ENCODE measurements around the gene CSF1R.

The CSF1R gene

DNA sequence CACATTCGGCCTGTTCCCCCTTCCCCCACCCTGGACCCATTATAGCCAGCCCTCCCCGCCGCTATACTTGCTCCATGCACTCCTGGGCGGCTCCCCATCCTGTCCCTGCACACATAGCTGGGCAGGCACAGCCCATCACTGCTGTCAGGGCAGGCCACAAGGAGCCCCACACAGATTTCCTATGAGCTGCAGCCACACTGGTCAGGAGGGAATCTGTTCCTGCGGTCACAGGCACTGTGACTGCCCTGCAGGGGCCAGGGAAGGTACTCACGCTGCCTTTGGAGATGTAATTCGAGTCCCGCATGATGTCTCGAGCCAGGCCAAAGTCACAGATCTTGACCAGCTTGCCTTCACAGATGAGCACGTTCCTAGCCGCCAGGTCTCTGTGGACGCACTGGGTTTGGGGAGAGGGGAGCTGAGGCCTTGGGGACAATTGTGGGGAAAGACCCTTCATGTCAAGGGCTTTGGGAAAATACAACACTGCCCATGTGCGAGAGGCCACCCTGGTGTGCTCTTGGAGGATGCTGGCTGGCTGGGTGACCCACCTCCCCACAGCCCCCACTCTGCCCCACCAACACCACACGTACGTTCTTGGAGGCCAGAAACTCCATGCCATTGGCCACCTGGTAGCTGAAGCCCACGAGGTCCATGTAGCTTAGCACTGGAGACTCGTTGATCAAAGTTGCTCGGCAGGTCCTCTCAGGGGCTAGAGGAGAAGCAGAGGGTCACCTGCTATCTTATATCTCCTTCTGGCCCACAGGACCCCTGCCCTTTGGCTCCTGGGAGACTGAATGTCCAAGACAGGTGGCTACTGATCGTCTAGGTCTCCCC is 34.5 kb upstream of the CSF1R start:
- no peak for DNase-seq (ENCODE audit: low read depth)

DNA sequence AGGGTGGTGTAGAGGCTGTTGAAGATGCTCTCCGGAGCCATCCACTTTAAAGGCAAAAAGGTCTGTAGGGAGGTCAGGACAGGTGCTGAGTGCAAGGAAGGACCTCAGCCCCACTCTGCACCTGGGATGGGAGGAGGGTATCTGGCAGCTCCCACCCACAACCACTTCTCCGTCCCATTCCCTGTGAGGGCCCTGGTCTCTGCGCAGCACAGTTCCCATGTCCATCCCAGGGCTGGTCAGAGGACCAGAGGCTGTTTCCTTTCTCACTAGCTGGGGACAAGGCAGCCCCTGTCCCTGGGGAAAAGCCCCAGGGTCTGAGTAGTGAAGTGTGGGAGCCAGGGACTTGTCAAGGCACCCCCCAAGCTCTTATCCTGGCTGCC is 33.7 kb upstream of the CSF1R start:
- DNase-seq (ENCODE audit: low read depth), result no peak

DNA sequence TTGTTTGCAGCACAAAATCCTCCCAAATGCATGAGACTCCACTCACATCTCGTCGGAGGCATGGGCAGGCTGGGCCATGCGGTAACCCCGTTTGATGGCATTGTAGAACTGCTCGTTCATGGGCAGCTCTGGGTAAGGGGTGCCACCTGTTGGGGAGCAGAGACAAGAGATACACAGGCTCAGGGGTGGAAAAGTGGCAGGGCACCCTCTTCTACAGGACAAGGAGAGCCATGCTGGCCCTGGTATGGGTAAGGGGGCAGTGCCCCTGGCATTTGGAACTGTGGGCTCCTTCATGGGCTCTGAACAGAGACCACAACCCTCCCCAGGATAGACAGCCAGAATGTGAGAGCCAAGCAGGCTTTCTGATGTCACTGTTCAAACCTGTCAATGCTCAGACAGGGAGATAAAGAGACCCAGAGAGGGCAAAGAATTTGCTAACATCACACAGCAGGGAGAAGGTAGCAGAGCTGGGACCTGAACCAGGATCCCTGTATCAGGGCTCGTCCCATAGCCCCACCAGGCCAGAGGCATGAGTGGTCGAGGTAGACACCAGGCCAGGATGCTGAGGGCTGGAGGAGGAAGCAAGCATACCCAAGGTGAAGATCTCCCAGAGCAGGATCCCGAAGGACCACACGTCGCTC is 33.2 kb upstream of the CSF1R start:
- no peak for DNase-seq (ENCODE audit: low read depth)

DNA sequence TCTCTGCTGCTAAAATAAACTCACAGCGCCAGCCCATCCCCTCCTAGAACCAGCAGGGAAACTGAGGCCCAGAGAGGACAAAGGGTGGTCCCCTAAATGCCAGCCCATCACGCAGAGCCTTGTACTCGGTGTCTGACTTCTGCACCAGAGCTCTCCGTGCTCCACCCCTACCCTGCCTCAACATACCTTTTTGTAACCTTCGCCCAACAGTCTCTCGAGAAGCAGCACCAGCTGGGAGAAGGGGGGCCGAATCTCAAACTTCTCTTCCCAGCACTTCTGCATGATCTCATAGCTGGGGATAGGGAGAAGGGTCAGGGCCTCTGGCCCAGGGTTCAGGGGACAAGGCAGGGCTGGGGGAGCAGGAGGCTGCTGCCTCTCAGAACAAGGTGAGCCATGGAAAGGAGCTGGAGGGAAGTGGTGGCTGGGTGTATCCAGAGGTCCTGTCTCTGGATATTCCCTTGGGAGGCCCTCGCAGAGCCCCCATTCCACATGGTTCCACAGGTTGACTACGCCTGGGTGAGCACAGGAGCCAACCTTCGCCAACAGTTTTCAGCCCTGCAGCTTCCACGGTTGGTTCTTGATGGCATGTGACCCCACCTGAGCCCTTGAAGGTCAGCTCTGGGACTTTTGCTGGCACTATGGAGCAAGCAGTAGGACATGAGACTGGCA is 32.3 kb upstream of the CSF1R start:
- no peak for DNase-seq (ENCODE audit: low read depth)

DNA sequence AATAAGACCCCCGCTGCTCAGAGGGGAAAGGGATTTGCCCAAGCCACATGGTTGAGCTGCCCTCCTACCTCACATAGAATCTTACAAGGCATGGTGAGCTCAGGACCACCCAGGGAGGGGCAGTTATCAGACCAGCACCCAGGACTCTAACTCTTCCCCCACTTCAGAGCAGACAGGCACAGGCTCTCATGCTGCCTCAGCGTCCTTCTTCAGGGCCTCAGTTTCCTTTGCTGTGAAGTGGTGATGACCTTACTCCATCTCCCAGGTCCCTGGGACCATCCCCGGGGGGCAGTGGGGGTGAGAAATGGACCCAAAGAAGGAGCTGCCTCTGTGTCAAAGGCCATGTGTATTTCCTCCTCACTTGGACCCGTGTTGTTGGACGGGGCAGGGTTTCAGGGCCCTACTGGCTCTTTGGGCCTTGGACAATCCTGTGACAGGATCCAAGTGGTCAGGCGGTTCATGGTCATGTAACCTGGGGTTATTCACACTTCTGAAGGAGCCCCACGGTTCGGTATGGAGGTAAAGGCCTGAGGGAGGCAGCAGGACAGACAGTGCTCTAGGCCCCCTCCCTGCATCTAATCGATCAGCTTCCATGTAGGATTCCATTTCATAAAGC is 31.7 kb upstream of the CSF1R start:
- DNase-seq (ENCODE audit: low read depth), result no peak

DNA sequence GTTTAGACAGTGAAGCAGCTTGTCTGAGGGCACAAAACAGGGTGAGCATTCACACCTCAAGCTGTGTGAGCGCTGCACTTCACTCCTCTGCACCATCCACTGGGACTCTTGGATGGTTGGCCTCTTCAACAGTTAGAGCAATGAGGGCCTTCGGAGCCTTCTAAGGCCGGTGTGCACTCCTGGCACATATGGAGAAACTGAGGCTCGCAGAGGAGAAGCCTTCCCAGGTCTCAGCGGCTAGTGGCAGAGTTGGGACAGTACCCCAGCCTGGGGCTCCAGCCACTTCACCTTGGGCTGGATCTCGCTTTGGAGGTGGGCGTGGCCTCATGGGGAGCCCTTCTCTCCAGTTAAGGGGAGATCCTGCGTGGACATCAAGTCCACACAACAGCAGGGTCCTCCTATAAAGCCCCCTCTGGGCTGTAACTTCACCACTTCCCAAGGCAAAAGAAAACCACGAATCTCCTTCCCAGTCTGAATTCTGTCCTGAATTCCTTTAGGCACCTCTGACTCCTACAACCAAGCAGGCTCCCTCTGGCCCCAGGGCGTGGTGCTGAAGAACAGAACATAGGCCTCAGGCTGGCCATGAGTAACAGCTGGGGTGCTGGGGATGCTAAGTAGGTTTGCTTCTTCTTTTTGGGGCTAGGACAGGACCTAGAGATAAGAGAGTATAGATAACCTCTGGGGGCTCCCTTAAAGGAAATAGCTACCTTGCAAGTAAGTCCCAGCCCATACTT is 30.5 kb upstream of the CSF1R start:
- DNase-seq (ENCODE audit: low read depth), result no peak

DNA sequence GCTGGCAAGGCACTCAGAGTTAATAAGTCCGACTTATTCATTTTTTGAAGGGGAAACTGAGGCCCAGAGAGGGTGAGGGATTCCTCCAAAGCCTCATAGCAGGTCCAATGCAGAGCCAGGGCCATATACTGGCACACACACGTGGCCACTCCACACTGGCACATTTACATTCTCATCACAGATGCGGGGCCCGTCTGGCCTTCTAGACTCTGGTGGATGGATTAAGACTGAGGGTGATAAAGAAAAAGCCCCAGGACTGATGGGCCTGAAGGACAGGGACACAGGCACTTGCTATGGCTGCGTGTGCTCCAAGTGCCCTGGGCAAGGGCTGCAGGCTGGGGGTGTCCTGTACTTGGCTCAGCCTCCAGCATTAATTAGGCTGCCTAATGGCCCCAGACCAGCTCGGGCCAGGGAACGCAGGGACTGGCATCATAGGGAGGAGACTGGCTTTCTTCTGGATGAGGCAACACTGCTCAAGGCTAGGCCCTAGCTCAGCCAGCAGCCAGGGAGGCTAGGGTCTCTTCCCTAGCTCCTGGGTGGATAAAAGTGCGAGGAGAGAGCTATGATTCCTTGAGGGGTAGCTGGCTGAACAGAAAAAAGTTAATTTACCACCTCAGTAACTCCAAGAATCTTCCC is 28.5 kb upstream of the CSF1R start:
- no peak for DNase-seq (ENCODE audit: low read depth)

DNA sequence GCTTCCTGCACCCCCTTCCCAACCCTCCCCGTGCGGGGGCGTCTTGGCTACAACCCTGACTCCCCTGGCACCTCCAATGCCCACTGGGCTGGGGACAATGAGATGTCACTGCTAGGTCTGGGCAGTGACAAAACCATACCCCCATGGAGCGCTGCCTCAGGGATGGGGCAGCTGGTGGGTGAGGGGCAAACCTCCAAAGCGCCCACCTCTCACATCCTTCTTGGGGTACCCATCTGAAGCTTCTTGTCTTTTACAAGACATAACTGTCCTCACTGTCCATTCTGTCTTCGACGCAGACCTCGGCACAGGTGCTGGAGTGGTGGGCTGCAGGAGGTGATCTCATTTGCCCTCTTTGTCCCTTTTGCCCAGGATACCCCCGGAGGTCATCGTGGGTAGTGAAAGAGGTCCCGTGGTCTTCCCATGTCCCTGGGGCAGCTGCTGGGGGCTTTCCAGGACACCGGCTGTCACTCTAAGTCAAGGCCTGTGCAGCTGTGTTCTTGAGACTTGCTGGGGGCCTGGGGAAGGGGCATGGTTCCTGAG is 27.8 kb upstream of the CSF1R start:
- no peak for DNase-seq (ENCODE audit: low read depth)

DNA sequence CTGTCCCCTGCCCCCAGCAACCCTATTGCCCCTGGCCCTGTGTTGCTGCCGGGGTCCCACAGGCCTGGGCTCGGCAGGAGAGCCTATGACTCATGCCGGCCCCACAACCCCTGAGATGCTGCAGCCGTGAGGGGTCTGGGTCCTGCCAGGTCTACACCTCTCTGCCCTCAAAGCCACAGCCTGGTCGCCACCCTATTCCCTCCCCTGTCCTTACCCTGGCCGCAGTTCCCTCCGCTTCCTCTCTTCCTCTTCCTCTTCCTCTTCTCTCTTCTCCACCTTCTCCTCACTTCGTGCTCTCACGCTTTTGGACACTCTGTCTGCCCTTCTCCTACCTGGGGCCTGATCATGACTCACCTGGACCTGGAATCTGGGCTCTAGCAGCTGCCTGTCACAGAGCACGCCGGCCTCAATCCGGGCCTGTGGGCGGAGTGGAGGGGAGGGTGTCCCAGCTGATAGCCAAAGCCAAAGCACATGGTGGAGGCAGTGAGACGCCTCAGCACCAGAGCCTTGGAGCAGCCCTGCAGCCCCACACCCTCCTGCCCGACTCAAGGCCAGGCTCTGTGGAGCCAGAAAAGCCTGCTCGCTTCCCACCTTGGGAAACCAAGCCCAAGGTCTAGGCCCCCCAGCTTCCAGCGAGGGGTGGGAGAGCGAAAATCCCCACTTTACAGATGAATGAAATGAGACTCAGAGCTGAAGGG is 26.8 kb upstream of the CSF1R start:
- DNase-seq (ENCODE audit: low read depth), result no peak

DNA sequence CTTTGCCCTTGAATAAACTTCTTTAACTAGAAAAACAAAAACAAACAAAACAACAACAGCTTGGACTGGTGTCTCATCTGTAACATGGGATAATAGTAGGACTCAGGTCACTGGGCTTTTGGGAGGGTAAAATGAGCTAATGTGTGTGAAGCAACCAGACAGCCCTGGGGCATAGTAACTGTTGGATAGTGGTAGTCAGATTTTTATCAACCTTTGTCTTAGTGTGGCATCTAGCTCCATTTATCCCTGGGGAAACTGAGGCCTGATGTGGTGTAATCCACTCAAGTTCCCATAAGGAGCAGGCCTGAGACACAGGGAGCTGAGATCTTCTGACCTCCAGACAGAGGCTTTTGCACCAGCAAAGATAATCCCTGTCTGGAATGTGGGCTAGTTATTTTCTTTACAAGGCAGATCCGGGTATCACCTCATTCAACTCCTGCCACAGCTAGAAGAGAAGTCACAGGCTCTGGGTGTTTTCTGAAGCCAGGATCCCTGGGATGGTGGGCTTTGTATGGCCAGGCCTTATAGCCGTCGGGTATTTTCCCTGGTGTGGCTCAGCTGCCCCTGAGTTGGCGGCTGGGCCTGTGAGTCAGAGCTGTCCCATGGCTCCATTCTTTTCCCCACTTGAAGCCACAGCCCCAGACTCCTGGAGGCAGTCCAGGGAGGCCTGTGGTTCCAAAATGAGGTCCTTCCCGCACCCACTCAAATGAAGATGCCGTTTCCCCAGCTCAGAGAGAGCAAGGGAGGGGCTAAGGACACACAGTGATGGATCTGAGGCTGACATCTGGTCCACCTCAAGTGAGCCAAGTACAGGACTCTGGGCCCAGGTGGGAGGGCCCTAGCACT is 26.1 kb upstream of the CSF1R start:
- no peak for DNase-seq (ENCODE audit: low read depth)

DNA sequence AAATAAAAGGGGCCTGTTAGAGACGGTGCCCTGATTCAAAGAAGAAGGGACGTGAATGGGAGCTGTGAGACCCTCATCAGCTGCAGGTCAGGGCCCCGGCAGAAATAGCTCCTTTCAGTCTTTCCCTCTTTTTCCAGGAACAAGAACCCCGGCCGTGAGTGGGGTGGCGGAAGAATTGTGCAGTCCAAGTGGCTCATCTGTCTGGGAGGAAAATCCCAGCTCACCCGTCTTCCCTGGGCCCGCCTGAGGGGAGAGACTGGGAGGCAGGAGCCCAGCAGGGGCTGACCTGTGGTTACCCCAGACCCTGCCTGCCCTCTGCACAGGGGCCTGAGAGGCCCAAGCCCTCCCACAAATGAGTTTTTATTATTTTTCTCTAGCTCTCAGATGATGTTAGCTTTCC is 24.8 kb upstream of the CSF1R start:
- no peak for DNase-seq (ENCODE audit: low read depth)

DNA sequence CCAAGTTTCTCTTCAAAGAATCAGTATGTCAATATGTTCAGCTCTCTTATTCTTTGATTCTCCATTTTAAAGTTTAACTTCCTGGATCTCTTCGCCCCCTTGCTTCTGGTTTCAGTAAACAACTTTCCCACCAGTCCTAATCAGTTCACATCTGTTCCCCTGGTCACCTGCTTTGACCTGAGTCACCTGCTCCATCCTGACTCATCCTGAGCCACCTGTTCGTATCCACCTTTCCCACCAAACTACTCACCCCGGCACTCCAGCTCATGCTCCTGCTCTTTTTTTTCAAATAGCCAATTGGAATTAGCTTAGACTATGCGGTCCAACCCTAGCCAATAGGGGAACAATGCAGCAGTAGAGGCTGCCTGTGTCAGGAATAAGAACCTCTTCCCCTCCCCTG is 23.6 kb upstream of the CSF1R start:
- DNase-seq (ENCODE audit: low read depth), result no peak

DNA sequence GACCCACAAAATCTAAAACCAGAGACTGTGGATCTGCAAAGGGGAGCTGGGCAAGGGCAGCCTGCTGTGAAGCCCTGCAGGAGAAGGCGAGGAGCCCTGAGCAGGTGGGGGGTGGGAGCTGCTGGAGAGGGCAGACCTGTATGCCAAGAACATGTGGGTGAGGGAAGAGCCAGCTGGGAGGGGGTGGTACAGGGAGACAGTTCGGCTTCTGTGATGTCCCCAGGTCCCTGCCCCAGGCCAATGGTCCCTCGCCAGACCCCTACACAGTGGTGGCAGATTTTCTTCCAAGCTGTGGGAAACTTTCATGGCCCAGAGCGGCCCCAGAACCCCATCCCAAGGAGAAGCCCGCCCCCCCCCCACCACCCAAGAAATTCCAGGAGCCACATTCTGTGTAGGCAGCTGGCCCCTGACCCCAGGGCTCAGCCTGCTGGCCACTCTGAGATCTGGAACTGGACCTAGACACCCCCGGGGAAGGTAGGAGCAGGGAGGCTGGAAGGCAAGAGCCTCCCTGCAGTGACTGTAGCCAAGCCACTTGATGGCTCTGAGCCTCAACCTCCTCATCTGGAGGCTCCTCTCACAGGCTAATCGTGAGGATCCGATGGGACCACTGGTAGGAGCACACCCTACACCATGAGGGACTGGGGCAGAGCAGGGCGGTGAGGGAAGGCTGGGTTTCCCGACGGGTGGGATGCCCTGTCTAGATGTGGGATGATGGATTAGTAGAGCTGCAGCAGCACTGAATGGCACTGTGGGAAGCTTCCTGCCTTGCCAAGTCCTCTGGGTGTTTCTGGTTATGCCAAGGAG is 22.6 kb upstream of the CSF1R start:
- no peak for DNase-seq (ENCODE audit: low read depth)

DNA sequence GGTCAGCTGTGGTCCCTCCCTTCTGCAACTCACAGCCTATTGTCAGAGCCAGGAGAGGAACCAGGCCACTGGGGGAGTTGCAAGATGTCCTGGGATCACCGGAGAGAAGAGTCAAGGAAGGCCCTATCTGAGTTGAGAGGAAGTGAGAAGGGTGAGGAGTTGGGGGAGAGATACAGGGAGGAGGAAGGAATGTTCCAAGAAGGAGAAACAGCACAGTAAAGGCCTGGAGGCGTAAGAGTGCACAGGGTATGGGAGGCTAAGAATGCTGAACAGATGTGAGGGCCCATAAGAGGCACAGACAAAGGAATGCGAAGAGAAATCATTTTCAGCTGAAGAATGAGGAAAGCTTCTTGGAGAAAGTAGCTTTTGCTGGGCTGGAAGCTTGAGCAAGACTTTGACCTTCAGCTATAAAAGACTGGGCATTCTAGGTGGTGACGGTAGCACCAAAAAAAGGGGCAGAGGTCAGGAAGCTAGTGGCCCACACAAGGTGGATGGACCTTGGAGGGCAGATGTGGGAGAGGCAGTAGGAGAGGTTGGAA is 21.6 kb upstream of the CSF1R start:
- DNase-seq (ENCODE audit: low read depth), result no peak

DNA sequence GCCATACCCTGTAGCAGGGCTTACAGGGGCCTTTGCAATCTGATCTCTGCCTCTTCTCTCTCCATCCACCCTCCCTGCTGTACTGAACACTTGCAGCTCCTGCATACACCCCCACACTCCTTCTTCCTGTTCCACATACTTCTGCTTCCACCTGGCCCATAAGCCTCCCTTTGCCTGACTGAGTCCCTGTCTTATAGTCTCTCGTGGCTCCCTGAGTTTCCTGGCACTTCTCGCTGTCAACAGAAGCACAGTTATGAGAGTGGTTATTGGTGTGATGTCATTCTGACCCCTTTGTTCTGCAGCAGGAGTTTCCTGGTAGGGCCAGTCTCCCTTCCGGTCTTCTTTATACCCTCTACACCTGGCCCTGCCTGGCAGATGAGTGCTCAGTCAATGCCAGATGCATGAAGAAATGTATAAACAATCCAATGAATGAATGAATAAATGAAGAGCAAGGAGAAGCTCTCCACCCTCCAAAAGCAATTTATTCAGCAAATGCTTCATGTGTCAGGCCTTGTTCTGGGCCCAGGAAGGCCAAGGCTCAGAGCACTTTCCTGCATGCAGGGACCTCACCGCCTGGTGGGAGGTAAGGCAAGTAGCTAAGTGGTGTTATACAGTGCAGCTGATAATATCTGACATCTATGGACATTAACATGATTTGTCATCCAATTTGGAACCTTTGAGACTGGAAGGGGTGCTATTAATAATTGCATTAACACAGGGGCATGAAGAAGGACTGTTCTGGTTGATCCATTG is 20.5 kb upstream of the CSF1R start:
- DNase-seq (ENCODE audit: low read depth), result no peak

DNA sequence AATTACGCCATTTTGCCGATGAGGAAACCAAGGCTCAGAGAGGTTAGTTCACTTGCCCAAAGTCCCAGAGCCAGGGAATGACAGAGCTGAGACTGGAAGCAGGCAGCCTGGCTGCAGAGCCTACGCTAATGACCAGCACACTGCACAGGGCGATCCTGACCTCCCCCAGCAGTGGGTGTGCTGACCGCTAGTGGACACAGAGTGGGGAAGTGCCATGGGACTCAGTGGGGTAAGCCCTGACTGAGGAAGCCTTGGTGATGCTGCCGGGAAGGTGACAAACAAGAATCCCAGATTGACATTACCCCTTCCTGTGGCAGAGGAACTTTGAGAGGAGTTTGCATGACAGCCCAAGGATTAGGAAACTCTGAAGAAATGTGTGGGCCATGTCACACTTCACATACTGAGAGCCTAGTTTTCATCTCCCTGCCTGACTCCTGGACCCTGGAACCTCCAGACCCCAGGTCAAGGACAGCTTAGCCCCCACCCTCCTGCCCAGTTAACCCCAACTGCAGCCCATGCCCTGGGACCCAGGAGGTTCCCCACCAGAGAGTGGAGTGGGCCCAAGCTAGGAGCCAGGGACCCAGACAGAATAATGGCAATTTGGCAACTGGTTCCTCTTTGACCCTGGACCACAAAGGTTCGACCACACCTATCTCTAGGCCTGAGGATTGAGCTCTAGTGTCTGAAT is 19.7 kb upstream of the CSF1R start:
- DNase-seq (ENCODE audit: low read depth), result no peak

DNA sequence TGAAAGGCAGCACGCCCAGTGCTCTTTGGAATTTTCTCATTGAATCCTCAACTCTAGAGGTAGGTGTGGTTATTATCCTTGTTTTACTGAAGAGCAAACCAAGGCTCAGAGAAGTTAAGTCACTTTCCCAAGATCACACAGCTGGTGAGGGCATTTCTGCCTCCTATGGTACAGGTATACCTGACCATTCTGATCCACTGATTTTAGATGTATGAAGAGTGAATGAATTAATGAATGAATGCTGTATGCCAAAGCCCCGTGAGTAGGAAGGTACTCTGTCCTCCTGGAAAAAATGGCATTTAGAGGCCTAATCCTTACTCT is 18.2 kb upstream of the CSF1R start:
- no peak for DNase-seq (ENCODE audit: low read depth)
